WTC11 (cell line): ENCODE results near the gene NAV2. TPM values are rescaled to one million over a fixed set of nuclear protein-coding genes. Genes with fewer than 3 reads are reported as not detected.
A peak's percentile ranks its signal among the peaks of the same experiment; 100 is the strongest.

Experiments used
- ATAC-seq: fragments of 200-7000 bp; cut with Tn5 transposase; 2 replicates; pipeline ENCODE4 v1.10.0; 2021; ENCODE audit warnings: mild to moderate bottlenecking, moderate library complexity
- CTCF ChIA-PET: fragments of 300-600 bp; sonication (Branson Sonifier 250); formaldehyde crosslinking; loops from one replicate; lab custom pipeline; 2021; ENCODE audit warnings: antibody characterized with exemption; lab: Charles Lee
- POLR2A ChIA-PET: fragments of 350-600 bp; sonication (Branson Sonifier 250); formaldehyde crosslinking; loops from one replicate; lab custom pipeline; 2021; ENCODE audit warnings: antibody characterized with exemption; lab: Charles Lee
- DNase-seq: peaks from one replicate; pipeline ENCODE4 v3.0.0; 2021; ENCODE audit warnings: low spot score
- H3K27ac Mint-ChIP-seq: 2 replicates; pipeline ENCODE4 v1.8.0; 2021; ENCODE audit warnings: mixed read lengths
- H3K27me3 Mint-ChIP-seq: 2 replicates; pipeline ENCODE4 v1.8.0; 2021; ENCODE audit warnings: low read depth, mild to moderate bottlenecking, moderate library complexity, mixed read lengths
- H3K36me3 Mint-ChIP-seq: 2 replicates; pipeline ENCODE4 v1.8.0; 2021; ENCODE audit warnings: mixed read lengths
- H3K4me1 Mint-ChIP-seq: 2 replicates; pipeline ENCODE4 v1.8.0; 2022; ENCODE audit warnings: mixed read lengths
- H3K4me3 Mint-ChIP-seq: 2 replicates; pipeline ENCODE4 v1.8.0; 2021; ENCODE audit warnings: mild to moderate bottlenecking, moderate library complexity, mixed read lengths
- H3K9me3 Mint-ChIP-seq: 2 replicates; pipeline ENCODE4 v1.8.0; 2021; ENCODE audit warnings: mixed read lengths
- CBFB ChIP-seq: sonication (generic); formaldehyde crosslinking; IDR thresholded peaks from 2 replicates; pipeline ENCODE4 v1.8.1; 2022; ENCODE audit warnings: mild to moderate bottlenecking, low read depth, missing genetic modification reagents
- EMX1 ChIP-seq: fragments of 250-450 bp; sonication (Bioruptor Pico); IDR thresholded peaks from 2 replicates; pipeline ENCODE4 v1.8.0; 2021; ENCODE audit warnings: mild to moderate bottlenecking
- ETV6 ChIP-seq: sonication (generic); formaldehyde crosslinking; IDR thresholded peaks from 2 replicates; pipeline ENCODE4 v1.8.1; 2022; ENCODE audit warnings: mild to moderate bottlenecking, missing genetic modification reagents
- FOXJ3 ChIP-seq: sonication (generic); formaldehyde crosslinking; IDR thresholded peaks from 2 replicates; pipeline ENCODE4 v1.9.0; 2021; ENCODE audit warnings: missing genetic modification reagents, mild to moderate bottlenecking, borderline replicate concordance
- FOXK1 ChIP-seq: sonication (generic); formaldehyde crosslinking; IDR thresholded peaks from 2 replicates; pipeline ENCODE4 v1.8.0; 2022; ENCODE audit warnings: mild to moderate bottlenecking, moderate library complexity, missing genetic modification reagents
- GRHL2 ChIP-seq: fragments of 250-450 bp; sonication (Bioruptor Pico); IDR thresholded peaks from 2 replicates; pipeline ENCODE4 v1.8.0; 2022; ENCODE audit warnings: mild to moderate bottlenecking, moderate library complexity; ENCODE audit not compliant: insufficient replicate concordance, severe bottlenecking
- JAZF1 ChIP-seq: fragments of 250-450 bp; sonication (Bioruptor Pico); IDR thresholded peaks from 2 replicates; pipeline ENCODE4 v1.9.0; 2021; ENCODE audit warnings: moderate library complexity, mild to moderate bottlenecking, inconsistent platforms
- MXD4 ChIP-seq: fragments of 250-450 bp; sonication (Bioruptor Pico); IDR thresholded peaks from 2 replicates; pipeline ENCODE4 v1.8.0; 2021; ENCODE audit warnings: mild to moderate bottlenecking, moderate library complexity, borderline replicate concordance
- SMAD3 ChIP-seq: sonication (generic); formaldehyde crosslinking; IDR thresholded peaks from 2 replicates; pipeline ENCODE4 v1.8.0; 2022; ENCODE audit warnings: missing genetic modification reagents, mild to moderate bottlenecking, borderline replicate concordance
- SMAD4 ChIP-seq: sonication (generic); formaldehyde crosslinking; IDR thresholded peaks from 2 replicates; pipeline ENCODE4 v1.8.0; 2022; ENCODE audit warnings: mild to moderate bottlenecking, missing genetic modification reagents
- TEAD4 ChIP-seq: sonication (generic); formaldehyde crosslinking; IDR thresholded peaks from 2 replicates; pipeline ENCODE4 v1.8.0; 2022; ENCODE audit warnings: mild to moderate bottlenecking, missing genetic modification reagents
- ZBTB21 ChIP-seq: sonication (generic); formaldehyde crosslinking; IDR thresholded peaks from 2 replicates; pipeline ENCODE4 v1.8.1; 2023; ENCODE audit warnings: mild to moderate bottlenecking, missing genetic modification reagents, borderline replicate concordance
- ZNF138 ChIP-seq: sonication (generic); formaldehyde crosslinking; conservative IDR thresholded peaks from 2 replicates; pipeline ENCODE4 v1.8.1; 2022; ENCODE audit warnings: mild to moderate bottlenecking, moderate library complexity, missing genetic modification reagents
- total RNA-seq: library from RNA; stranded (reverse); gene quantifications from 3 replicates; pipeline ENCODE4 v1.2.3, GENCODE V29; 2021
- TF ChIP-seq, protein P1 (sequence below): sonication (generic); formaldehyde crosslinking; IDR thresholded peaks from 2 replicates; pipeline ENCODE4 v1.8.0; 2023; ENCODE audit warnings: mild to moderate bottlenecking, missing genetic modification reagents
- TF ChIP-seq, protein P2 (sequence below): sonication (generic); formaldehyde crosslinking; IDR thresholded peaks from 2 replicates; pipeline ENCODE4 v1.8.1; 2023; ENCODE audit warnings: mild to moderate bottlenecking, missing genetic modification reagents, moderate library complexity
- TF ChIP-seq, protein P3 (sequence below): sonication (generic); formaldehyde crosslinking; IDR thresholded peaks from 2 replicates; pipeline ENCODE4 v1.8.1; 2022; ENCODE audit warnings: mild to moderate bottlenecking, missing genetic modification reagents, moderate library complexity, borderline replicate concordance
- TF ChIP-seq, protein P4 (sequence below): fragments of 250-450 bp; sonication (Bioruptor Pico); IDR thresholded peaks from 2 replicates; pipeline ENCODE4 v1.8.0; 2021; ENCODE audit warnings: mild to moderate bottlenecking
- TF ChIP-seq, protein P5 (sequence below): fragments of 250-450 bp; sonication (Bioruptor Pico); IDR thresholded peaks from 2 replicates; pipeline ENCODE4 v2.1.2; 2022; ENCODE audit warnings: mild to moderate bottlenecking, moderate library complexity
- TF ChIP-seq, protein P6 (sequence below): sonication (generic); formaldehyde crosslinking; IDR thresholded peaks from 2 replicates; pipeline ENCODE4 v1.8.1; 2022; ENCODE audit warnings: low read depth, missing genetic modification reagents, borderline replicate concordance
- TF ChIP-seq, protein P7 (sequence below): sonication (generic); formaldehyde crosslinking; IDR thresholded peaks from 2 replicates; pipeline ENCODE4 v1.8.0; 2022; ENCODE audit warnings: mild to moderate bottlenecking, missing genetic modification reagents
- TF ChIP-seq, protein P8 (sequence below): sonication (generic); formaldehyde crosslinking; IDR thresholded peaks from 2 replicates; pipeline ENCODE4 v1.8.1; 2022; ENCODE audit warnings: low read depth, mild to moderate bottlenecking, moderate library complexity, missing genetic modification reagents, borderline replicate concordance

The NAV2 gene
- total RNA-seq, 1 experiment from 2014 or later, result 42.8 TPM

DNA sequence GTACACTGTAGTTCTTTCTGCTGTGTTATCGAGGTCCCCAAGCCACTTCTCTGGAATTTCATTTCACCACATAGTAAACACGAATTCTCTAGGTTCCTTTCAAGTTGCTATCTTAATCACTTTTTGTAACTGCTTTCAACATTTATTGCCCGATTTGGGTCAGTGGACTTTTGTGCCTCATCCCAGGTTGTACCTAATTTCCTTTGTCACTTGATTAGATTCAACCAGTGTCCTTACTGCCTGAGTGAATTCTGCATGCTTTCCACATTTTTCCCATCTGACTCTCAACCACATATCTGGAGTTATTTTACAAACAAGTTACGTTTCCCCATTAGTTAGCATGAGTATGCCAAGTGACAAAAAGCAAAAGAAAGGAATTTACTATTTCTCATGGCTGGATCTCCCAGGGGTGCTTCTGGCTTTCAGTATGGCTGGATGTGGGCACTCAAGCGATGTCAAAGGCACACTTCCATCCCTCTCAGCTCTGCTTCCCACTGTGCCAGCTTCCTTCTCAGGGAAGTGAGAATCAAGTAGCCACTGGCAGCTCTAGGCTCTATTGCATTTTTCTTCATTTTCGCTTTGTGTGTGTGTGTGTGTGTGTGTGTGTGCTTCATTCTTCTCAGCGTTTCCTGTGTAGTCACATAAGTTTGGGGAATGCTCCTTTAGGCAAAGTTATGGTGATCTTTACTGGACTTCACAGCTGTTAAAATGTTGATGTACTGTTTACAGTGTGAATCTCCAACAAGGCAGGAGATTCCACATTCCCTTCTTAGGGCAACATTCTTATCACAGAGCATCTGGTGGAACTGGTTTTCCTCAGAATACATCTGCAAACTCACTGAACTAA is 318.7 kb downstream of the NAV2 start:
- ChIA-PET POLR2A (interaction anchor here (1.2 to 1.5 kb wide), 2 partner anchors 9 to 31 kb away, joined by 5 read pairs; no protein-coding TSS in a partner anchor), CTCF (interaction anchor here (0.9 to 1.1 kb wide), 2 partner anchors 54 to 78 kb away, joined by 3 to 7 read pairs; no protein-coding TSS in a partner anchor)
- Mint-ChIP-seq H3K4me3 (peak overlapping the region; percentile 41), H3K9me3 (no peaks in the 10 kb centered on the region), H3K36me3 (no peaks in the 10 kb centered on the region), H3K27ac (peak overlapping the region; percentile 94), H3K4me1 (peaks cover 81% of the 10 kb centered on the region), H3K27me3 (peaks cover 8% of the 10 kb centered on the region; the same call in 1 of the 2 replicates)
- DNase-seq, result no peak
- ATAC-seq, result peak; percentile 6
- TF ChIP-seq, protein P1, sequence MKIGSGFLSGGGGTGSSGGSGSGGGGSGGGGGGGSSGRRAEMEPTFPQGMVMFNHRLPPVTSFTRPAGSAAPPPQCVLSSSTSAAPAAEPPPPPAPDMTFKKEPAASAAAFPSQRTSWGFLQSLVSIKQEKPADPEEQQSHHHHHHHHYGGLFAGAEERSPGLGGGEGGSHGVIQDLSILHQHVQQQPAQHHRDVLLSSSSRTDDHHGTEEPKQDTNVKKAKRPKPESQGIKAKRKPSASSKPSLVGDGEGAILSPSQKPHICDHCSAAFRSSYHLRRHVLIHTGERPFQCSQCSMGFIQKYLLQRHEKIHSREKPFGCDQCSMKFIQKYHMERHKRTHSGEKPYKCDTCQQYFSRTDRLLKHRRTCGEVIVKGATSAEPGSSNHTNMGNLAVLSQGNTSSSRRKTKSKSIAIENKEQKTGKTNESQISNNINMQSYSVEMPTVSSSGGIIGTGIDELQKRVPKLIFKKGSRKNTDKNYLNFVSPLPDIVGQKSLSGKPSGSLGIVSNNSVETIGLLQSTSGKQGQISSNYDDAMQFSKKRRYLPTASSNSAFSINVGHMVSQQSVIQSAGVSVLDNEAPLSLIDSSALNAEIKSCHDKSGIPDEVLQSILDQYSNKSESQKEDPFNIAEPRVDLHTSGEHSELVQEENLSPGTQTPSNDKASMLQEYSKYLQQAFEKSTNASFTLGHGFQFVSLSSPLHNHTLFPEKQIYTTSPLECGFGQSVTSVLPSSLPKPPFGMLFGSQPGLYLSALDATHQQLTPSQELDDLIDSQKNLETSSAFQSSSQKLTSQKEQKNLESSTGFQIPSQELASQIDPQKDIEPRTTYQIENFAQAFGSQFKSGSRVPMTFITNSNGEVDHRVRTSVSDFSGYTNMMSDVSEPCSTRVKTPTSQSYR (CRISPR knock-in tag), result no peak
- no peak for TF ChIP-seq TEAD4
- peak; percentile 66 for TF ChIP-seq ETV6 (CRISPR knock-in tag)
- TF ChIP-seq SMAD3, result no peak
- TF ChIP-seq, protein P2, sequence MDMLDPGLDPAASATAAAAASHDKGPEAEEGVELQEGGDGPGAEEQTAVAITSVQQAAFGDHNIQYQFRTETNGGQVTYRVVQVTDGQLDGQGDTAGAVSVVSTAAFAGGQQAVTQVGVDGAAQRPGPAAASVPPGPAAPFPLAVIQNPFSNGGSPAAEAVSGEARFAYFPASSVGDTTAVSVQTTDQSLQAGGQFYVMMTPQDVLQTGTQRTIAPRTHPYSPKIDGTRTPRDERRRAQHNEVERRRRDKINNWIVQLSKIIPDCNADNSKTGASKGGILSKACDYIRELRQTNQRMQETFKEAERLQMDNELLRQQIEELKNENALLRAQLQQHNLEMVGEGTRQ, result no peak

DNA sequence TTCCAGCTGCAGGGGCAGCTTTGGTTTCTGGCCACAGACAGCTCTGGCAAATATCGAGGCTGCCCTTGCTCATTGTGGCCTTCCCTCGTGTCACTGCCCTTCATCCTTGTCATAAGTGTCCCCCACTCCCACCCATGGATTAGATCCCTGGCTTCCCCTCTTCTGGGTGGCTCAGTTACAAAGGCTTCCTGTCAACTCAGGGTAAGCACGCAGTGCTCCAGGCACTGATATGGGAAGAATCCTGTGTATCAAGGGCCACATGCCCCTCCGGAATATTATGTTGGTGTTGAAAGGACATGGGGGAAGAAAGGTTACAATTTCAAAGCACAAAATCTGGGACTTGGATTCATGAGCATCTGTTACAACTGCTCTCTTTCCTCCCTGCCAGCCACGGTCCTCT is 319.5 kb downstream of the NAV2 start:
- peaks cover 8% of the 10 kb centered on the region; the same call in 1 of the 2 replicates for H3K27me3 Mint-ChIP-seq
- CTCF ChIA-PET, result interaction anchor here (0.8 to 1.1 kb wide), 2 partner anchors 10 to 53 kb away, joined by 3 to 4 read pairs; no protein-coding TSS in a partner anchor
- H3K4me3 Mint-ChIP-seq, result no peak overlapping the region
- H3K9me3 Mint-ChIP-seq, result no peaks in the 10 kb centered on the region
- peak overlapping the region; percentile 72; the same call in 1 of the 2 replicates for H3K27ac Mint-ChIP-seq
- POLR2A ChIA-PET, result interaction anchor here (1.2 to 1.5 kb wide), 2 partner anchors 10 to 32 kb away, joined by 5 read pairs; no protein-coding TSS in a partner anchor
- H3K36me3 Mint-ChIP-seq, result peaks cover 3% of the 10 kb centered on the region; the same call in 1 of the 2 replicates
- ATAC-seq, result no peak
- TF ChIP-seq MXD4 (no peak), GRHL2 (CRISPR knock-in tag) (no peak), ZBTB21 (no peak), EMX1 (CRISPR knock-in tag) (no peak), TEAD4 (no peak), SMAD4 (no peak), FOXJ3 (CRISPR knock-in tag) (no peak), ZNF138 (no peak), JAZF1 (CRISPR knock-in tag) (no peak), SMAD3 (no peak), FOXK1 (CRISPR knock-in tag) (no peak), CBFB (CRISPR knock-in tag) (no peak)
- TF ChIP-seq, protein P3, sequence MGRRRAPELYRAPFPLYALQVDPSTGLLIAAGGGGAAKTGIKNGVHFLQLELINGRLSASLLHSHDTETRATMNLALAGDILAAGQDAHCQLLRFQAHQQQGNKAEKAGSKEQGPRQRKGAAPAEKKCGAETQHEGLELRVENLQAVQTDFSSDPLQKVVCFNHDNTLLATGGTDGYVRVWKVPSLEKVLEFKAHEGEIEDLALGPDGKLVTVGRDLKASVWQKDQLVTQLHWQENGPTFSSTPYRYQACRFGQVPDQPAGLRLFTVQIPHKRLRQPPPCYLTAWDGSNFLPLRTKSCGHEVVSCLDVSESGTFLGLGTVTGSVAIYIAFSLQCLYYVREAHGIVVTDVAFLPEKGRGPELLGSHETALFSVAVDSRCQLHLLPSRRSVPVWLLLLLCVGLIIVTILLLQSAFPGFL, result no peak
- TF ChIP-seq, protein P4, sequence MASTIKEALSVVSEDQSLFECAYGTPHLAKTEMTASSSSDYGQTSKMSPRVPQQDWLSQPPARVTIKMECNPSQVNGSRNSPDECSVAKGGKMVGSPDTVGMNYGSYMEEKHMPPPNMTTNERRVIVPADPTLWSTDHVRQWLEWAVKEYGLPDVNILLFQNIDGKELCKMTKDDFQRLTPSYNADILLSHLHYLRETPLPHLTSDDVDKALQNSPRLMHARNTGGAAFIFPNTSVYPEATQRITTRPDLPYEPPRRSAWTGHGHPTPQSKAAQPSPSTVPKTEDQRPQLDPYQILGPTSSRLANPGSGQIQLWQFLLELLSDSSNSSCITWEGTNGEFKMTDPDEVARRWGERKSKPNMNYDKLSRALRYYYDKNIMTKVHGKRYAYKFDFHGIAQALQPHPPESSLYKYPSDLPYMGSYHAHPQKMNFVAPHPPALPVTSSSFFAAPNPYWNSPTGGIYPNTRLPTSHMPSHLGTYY (CRISPR knock-in tag), result no peak
- TF ChIP-seq, protein P5, sequence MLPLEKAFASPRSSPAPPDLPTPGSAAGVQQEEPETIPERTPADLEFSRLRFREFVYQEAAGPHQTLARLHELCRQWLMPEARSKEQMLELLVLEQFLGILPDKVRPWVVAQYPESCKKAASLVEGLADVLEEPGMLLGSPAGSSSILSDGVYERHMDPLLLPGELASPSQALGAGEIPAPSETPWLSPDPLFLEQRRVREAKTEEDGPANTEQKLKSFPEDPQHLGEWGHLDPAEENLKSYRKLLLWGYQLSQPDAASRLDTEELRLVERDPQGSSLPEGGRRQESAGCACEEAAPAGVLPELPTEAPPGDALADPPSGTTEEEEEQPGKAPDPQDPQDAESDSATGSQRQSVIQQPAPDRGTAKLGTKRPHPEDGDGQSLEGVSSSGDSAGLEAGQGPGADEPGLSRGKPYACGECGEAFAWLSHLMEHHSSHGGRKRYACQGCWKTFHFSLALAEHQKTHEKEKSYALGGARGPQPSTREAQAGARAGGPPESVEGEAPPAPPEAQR (CRISPR knock-in tag), result no peak
- TF ChIP-seq, protein P6, sequence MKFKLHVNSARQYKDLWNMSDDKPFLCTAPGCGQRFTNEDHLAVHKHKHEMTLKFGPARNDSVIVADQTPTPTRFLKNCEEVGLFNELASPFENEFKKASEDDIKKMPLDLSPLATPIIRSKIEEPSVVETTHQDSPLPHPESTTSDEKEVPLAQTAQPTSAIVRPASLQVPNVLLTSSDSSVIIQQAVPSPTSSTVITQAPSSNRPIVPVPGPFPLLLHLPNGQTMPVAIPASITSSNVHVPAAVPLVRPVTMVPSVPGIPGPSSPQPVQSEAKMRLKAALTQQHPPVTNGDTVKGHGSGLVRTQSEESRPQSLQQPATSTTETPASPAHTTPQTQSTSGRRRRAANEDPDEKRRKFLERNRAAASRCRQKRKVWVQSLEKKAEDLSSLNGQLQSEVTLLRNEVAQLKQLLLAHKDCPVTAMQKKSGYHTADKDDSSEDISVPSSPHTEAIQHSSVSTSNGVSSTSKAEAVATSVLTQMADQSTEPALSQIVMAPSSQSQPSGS, result no peak
- TF ChIP-seq, protein P7, sequence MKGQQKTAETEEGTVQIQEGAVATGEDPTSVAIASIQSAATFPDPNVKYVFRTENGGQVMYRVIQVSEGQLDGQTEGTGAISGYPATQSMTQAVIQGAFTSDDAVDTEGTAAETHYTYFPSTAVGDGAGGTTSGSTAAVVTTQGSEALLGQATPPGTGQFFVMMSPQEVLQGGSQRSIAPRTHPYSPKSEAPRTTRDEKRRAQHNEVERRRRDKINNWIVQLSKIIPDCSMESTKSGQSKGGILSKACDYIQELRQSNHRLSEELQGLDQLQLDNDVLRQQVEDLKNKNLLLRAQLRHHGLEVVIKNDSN, result no peak
- TF ChIP-seq, protein P8, sequence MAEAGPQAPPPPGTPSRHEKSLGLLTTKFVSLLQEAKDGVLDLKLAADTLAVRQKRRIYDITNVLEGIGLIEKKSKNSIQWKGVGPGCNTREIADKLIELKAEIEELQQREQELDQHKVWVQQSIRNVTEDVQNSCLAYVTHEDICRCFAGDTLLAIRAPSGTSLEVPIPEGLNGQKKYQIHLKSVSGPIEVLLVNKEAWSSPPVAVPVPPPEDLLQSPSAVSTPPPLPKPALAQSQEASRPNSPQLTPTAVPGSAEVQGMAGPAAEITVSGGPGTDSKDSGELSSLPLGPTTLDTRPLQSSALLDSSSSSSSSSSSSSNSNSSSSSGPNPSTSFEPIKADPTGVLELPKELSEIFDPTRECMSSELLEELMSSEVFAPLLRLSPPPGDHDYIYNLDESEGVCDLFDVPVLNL, result no peak
- TF ChIP-seq, all 79 proteins: peak for 0
- H3K4me1 Mint-ChIP-seq, result peaks cover 83% of the 10 kb centered on the region
- no peak for DNase-seq
